Stimulated activated CD4-positive, alpha-beta T cell treated with anti-CD3 and anti-CD28 coated beads, Interleukin-4, amount 100 ng/mL, for 48 hours (primary cell): ENCODE data around the gene MBP.

ENCODE experiments used
- DNase-seq, 2 donors: peaks; one replicate each; pipeline ENCODE4 v3.0.0-alpha.2; 2020; ENCODE audit warnings: low read depth in 2 of 2

The MBP gene

DNA sequence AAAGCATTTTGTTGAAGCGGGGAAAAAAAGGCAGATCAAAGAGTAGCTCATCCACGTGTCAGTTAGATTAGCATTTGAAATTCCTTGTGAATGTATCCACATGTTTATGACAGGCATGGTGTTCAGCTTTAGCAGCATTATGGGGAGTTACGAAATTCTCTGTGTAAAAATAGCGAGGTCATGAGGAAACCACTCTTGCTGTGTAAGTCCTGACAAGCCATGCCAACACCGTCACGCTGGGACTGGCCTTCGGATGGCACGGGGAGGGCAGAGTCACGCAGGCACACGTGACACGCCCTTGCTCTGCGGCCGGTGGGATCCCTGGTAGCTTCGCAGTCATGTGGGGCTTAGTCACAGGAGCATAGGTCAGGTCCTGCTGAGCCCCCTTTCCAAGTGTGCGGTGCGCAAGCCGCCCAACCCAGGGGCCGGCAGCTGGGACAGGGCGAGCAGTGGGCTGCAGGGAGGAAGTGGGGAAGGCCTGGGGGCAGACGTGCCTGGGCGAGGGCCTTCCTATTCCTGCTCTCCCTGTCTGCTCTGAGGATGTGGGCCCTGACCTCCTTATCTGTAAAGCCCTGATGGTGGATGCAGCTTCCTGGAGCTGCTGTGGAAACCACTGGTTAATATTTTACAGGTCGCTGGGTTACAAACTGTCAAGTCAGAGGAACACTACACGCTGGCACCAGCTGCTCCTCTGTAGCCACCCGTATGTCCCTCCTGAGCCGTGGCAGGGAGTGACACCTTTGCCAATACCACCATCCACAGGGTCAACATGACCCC lies 18.0 kb downstream of the MBP start:
- no peak for DNase-seq

- DNase-seq: no peak
These were observed 18.5 kb downstream of the MBP start for GRCh38 chr18:77114152-77114414.

DNA sequence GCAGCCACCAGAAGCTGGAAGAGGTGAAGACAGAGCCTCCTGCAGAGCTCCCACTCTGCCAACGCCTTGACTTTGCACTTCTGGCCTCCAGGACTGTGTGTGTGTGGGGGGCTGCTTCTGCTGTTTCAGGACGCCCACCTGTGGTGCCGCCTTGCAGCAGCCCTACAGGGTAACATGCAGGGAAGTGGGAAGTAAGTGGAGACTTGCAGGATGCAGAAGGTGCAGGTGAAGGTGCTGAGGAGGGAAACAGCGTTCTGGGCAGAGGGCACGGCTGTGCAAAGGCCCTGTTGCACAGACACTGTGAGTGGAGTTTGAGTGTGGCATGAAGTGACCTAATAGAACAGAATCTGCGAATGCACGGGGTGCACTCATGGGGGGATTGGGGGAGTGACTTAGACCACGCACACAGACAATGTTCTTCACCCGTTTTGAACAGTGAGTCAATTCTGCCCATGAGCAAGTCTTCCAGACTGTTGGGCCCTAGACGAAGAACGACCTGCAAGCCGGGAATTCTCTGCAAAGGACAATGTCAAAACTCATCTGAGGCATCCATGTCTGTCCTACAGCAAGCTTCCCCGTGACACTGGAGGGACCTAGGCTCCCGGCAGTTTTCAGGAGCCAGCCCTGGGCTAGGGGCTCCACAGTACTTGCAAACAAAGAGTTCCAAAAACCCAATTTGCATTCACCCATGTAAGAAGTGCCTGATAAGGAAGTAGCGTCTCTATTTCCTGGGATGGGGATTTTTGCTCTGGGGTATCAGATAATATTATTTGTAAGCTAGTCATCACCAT lies 19.0 kb downstream of the MBP start:
- no peak for DNase-seq

DNA sequence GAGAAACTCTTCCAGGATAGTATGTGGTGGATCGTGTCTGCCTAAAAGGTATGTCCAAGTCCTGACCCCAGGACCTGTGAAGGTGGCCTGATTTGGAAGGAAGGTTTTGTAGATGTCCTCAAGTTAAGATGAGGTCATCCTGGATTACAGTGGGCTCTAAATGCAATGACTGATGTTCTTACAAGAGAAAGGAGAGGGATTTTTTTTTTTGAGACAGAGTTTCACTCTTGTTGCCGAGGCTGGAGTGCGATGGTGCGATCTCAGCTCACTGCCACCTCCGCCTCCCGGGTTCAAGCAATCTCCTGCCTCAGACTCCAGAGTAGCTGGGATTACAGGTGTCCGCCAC lies 19.9 kb downstream of the MBP start:
- DNase-seq: no peak

DNA sequence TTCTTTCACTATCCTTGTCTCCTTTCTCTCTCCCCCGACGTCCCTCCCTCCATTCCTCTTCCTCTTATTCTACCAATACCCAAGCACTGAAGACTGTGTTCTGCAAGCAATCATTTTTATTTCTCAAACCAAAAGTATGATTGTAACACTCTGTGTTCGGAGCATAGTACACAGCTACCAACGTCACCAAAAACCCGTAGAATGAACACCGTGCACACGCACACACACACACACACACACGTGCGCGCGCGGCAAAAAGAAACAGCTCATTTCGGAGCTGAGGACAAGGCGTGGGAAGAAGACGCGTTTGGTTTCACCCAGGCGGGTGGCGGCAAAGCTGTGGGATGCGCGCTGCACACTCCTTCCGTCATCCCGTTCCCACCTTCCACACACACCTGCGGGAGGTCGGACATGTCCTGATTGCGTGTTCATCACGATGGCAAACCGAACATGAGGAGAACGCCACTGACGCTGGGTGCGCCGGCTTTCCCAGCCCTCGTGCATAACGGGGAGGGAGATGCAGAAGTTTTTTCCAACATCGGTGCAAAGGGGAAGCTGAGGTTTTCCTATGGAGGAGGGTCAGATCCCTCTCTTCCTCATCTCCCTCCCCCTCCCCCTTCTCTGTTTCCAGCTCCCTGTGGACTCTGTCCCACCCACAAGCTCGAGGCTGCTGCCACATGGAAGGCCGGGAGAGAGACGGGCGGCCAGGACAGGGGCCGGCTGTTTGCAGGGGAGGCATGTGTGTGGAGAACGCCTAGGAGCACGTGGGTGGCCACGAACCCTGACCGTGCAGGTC lies 20.4 kb downstream of the MBP start:
- DNase-seq: no peak

DNA sequence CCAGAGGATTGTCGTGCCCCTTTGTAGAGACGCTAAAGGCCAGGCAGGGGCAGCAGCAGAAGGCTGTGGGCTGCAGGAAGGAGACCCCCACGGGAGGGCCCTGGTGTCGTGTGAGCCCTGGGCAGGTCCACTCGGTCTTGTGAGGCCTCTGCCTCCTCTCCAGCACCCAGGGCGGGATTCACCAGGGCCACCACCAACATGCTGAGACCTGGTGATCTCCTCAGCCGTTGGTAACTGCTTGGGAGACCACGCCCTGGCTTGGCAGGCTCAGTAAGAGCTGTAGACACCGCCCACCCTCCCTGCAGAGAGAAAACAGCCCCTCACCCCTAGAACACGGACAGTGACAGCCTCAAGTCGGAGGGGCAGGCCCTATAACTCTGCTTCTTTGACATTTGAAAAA lies 21.1 kb downstream of the MBP start:
- no peak for DNase-seq

DNA sequence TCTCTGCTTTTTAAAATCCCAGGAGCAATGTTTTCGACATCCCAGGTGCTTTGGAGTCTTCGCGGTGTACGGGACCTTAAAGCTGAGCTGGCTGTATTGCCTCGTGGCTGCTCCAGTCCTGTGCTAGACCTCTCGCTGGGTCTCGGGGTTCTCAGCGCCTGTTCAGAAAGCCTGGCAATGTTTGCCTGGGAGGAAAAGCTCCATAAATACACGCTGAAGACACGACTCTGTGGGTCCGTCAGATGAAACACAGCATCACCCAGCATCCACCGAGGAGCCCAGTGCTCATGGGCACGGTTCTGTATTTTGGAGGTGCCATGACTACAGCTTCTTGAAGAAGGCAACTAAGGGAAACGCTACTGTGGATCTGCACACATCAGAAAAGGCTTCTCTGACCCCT lies 21.6 kb downstream of the MBP start:
- DNase-seq: no peak

DNA sequence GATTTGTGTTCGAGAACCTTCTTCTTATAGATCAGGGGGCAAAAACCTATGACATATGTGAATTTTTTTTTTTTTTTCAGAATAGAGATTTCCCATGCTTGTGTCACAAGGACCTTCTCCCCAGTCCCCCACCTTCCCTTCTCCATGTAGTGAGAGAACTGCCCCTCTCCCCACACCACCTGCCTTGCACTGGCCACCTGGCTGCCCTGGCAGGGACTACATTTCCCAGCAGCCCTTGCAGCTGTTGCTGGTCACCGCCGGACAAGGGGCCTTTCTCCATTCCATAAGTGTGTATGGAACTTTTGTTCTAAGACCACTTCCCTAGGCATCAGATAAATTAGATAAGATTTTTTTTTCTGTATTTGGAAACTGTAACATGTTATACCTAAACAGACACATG lies 22.2 kb downstream of the MBP start:
- DNase-seq: no peak

DNA sequence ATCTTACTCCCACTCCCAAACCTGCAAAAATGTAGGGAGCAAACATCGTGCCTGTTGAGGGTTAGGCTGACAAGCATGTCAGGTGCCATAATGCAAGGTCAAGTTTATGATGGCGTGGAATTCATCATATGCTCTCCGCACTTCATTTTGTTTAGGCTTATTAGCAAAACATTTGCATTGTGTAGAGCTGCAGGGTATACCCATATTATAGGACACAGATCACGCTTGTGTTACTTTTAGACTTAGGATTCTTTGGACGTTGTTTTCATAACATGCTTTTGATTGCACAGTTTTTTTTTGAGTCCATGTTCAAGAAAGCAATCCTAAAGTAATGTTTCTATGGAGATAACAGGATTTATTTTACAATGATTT lies 22.9 kb downstream of the MBP start:
- DNase-seq: no peak

DNA sequence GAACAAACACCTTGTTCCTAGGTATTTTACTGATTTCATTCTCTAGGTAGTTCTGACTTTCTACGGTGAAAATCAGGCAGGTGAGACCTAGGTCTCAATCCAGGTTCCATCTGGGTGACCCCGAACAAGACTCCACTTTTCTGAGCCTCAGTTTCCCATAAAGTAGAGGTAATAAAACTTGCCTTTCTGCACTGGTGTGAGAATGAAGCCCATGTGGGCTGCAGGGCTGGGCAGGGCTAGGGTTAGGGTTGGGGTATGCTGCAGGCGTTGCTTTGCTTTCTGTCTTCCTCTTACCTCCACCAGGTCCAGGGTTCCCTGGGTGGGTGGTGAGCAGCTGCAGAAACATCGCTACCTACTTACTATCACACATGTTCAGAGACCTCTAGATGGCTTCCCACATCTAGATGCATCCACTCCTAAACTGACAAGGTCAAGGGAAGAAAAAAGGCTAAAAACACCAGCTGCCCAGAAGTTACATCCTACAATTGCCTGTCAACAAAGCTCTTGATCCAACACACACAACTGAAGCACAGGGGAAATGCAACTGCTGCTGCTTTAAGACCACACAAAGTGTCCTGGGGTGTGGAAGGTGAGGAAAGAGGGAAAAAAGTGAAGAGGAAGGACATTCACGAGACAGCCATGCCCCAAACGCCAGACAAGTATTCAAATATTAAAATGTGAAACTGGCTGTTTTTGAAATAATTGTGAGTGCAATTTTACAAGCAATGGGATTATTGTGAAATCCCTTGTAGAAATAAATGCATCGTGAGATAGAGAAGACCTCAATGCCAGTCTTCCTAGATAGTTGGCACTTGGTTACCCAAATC lies 23.5 kb downstream of the MBP start:
- no peak for DNase-seq

DNA sequence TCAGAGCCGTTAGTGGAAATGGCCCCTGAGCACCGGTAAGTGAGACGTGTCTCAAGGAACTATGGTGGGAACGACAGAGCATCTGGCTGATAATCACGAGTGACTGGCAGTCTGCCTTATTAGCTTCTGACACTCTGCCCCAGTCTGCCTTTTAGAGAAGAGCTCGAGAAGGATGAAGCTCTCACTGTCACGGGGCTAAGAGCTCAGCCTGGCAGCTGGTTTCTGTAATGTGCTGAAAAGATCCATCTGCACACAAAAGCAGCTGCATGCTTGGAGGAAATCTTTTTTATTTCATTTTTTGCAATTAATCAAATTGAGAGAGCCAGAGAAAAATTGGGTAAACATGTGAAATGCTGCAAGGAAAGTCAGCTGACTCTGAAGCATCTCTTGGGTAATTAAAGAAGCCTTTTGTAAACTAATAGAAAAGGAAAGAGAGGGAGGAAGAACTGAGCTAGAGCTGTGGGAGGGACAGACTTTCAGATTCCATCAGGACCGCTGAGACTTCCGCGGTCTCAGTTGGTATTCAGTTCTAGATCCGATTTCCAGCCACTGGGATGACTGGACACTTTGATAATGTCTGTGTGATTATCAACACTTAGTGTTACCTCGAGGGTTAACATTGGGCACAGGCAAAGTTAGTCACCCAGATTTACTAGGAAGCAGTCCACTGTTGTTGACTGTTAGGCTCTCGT lies 24.4 kb downstream of the MBP start:
- no peak for DNase-seq

DNA sequence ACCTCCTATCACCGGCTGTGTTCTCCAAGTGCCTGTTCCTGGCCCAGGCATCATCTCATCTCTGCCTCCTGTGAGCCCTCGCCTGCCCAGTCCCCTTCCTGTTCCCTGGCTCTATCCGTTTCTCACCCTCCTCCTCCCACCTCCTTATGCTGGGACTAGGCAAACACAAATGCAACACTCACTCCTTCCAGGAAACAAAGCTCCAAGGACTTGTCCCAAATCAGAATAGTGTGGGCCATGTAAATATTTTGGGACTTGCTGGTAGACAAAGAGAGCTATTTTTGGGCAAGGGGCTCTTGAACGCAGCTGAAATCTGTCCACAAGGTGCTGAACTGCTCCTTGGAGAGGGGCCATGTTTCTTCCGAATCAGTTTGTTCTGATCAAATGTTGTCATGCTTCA lies 25.3 kb downstream of the MBP start:
- no peak for DNase-seq

GRCh38 chr18:77106331-77106730 lies 26.3 kb downstream of the MBP start:
- peak; percentile 37 to 56 for DNase-seq

GRCh38 chr18:77105680-77106079 lies 26.9 kb downstream of the MBP start:
- no peak for DNase-seq

DNA sequence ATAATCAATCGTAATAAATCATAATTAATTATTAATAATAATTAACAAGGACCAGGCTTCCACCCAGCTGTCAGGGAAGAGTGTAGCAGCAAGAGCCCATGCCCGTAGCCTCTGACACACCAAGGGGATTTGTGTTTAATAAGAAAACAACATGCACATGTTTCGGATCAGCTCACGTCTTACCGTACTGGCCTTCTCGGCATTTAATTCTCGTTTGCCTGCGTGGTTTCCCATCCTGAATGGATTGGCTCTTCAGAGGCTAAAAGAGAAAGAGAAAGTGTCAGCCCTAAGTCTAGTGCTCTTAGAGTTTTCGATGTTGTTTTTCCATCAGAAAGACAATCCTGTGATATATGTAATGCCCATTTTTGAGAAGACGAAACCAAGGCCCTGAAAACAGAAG lies 27.6 kb downstream of the MBP start:
- no peak for DNase-seq

DNA sequence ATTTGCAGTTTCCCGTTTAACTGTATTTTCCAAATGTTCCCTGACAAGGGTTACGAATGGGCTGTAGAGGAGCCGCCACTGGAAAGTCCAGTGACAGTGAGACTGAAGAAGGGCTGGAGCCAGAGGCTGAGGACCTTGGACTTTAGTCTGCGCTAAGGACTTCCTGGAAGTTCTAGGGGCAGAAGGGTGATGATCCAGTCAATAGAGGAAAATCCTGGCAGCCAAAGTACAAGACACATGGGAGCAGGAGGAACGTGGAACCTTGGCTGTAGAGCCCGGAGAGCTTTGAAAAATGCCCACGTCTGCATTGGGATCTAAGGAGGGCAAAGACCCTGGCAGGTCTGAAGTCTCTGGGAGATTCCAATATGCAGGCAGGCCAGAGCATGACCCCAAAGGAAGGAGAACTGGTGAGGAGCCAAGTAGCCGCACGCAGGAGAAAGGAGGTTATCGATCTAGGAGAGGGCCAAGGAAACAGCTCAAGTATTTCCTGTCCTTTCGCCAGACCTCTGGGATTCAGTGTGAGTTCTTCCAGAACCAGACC lies 28.5 kb downstream of the MBP start:
- no peak for DNase-seq

GRCh38 chr18:77103187-77103850 lies 29.3 kb downstream of the MBP start:
- no peak for DNase-seq

- no peak for DNase-seq
These were observed 30.1 kb downstream of the MBP start for GRCh38 chr18:77102259-77103040.

GRCh38 chr18:77101410-77102258 lies 30.9 kb downstream of the MBP start:
- peak; percentile 39 to 56 for DNase-seq
